Measurements from ENCODE around the gene PPP2R5D. TPM values are rescaled to one million over a fixed set of nuclear protein-coding genes. Genes with fewer than 3 reads are reported as not detected.
A peak's percentile ranks its signal among the peaks of the same experiment; 100 is the strongest.
"Not testable (repeated sequence)": the region's sequence is repeated elsewhere in the genome, so short reads cannot be mapped to it uniquely, and the experiment has no call there.

The PPP2R5D gene
- total RNA-seq, 1 donor from 2014 or later: 56.4 TPM

- no peak for DNase-seq (ENCODE audit: extremely low read depth, low read depth, low spot score)
Observed at GRCh38 chr6:42988486-42989020, 4.2 kb downstream of the PPP2R5D start.

GRCh38 chr6:42989923-42990322, 5.6 kb downstream of the PPP2R5D start:
- DNase-seq (ENCODE audit: extremely low read depth, low read depth, low spot score): no peak

GRCh38 chr6:42993445-42993844, 9.1 kb downstream of the PPP2R5D start:
- DNase-seq (ENCODE audit: extremely low read depth, low read depth, low spot score): no peak

GRCh38 chr6:42996513-42996912, 12.1 kb downstream of the PPP2R5D start:
- no peak for DNase-seq (ENCODE audit: extremely low read depth, low read depth, low spot score)

- not testable (repeated sequence) for DNase-seq (ENCODE audit: extremely low read depth, low read depth, low spot score)
Observed at GRCh38 chr6:42998205-42998604, 13.8 kb downstream of the PPP2R5D start.

- DNase-seq (ENCODE audit: extremely low read depth, low read depth, low spot score): no peak
Observed at GRCh38 chr6:43001843-43002242, 17.5 kb downstream of the PPP2R5D start.

GRCh38 chr6:43005844-43006243, 21.5 kb downstream of the PPP2R5D start:
- no peak for DNase-seq (ENCODE audit: extremely low read depth, low read depth, low spot score)

- DNase-seq (ENCODE audit: extremely low read depth, low read depth, low spot score): no peak
Observed at GRCh38 chr6:43006251-43006650, 21.9 kb downstream of the PPP2R5D start.

GRCh38 chr6:43007126-43007525, 22.8 kb downstream of the PPP2R5D start:
- DNase-seq (ENCODE audit: extremely low read depth, low read depth, low spot score): no peak

GRCh38 chr6:43009124-43009523, 24.8 kb downstream of the PPP2R5D start:
- DNase-seq (ENCODE audit: extremely low read depth, low read depth, low spot score): no peak

GRCh38 chr6:43011207-43011606, 26.8 kb downstream of the PPP2R5D start:
- DNase-seq (ENCODE audit: extremely low read depth, low read depth, low spot score): no peak

GRCh38 chr6:43012364-43012763, 28.0 kb downstream of the PPP2R5D start:
- no peak for DNase-seq (ENCODE audit: extremely low read depth, low read depth, low spot score)

- DNase-seq (ENCODE audit: extremely low read depth, low read depth, low spot score): no peak
Observed at GRCh38 chr6:43013097-43013842, 28.9 kb downstream of the PPP2R5D start.

- peak; percentile 98 for DNase-seq (ENCODE audit: extremely low read depth, low read depth, low spot score)
Observed at GRCh38 chr6:43013843-43014433, 29.6 kb downstream of the PPP2R5D start, which contains the start of the genes KLHDC3 and MEA1. KLHDC3 (plus strand) TSS chr6:43014249; CDS start chr6:43017193, 2,944 bp downstream. MEA1 (minus strand) TSS chr6:43013946; CDS start chr6:43013813, 133 bp downstream.

GRCh38 chr6:43014434-43014909, 30.1 kb downstream of the PPP2R5D start:
- DNase-seq (ENCODE audit: extremely low read depth, low read depth, low spot score): no peak

GRCh38 chr6:43016176-43016942, 32.0 kb downstream of the PPP2R5D start:
- DNase-seq (ENCODE audit: extremely low read depth, low read depth, low spot score): no peak

- no peak for DNase-seq (ENCODE audit: extremely low read depth, low read depth, low spot score)
Observed at GRCh38 chr6:43016943-43017334, 32.6 kb downstream of the PPP2R5D start.

GRCh38 chr6:43019152-43019551, 34.8 kb downstream of the PPP2R5D start:
- no peak for DNase-seq (ENCODE audit: extremely low read depth, low read depth, low spot score)

- no peak for DNase-seq (ENCODE audit: extremely low read depth, low read depth, low spot score)
Observed at GRCh38 chr6:43020052-43020705, 35.8 kb downstream of the PPP2R5D start.

- no peak for DNase-seq (ENCODE audit: extremely low read depth, low read depth, low spot score)
Observed at GRCh38 chr6:43020847-43021246, 36.5 kb downstream of the PPP2R5D start.

Measured in glomerular endothelial cell (primary cell).